ENCODE data around the gene SDK1.

SDK1 gene

DNA sequence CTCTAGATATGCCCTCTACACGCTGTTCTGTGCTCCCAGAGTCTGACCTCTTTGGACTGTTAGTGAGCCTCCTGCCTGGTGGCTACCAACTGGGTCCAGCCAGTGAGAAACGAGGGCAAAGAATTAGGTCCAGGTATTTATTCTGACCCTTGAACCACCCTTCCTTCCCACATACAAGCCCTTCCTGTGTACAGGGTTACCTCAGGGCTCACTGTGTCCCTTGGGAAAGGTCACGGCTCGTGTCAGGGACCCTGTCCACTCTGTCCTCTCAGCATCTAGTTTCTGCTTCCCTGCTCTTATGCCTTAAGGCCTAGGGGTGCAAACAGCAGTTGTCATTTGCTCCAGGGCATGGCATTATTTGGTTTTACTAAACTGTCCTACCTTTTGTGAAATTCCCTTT lies 180.4 kb downstream of the SDK1 start:
- TF ChIP-seq, protein P1, sequence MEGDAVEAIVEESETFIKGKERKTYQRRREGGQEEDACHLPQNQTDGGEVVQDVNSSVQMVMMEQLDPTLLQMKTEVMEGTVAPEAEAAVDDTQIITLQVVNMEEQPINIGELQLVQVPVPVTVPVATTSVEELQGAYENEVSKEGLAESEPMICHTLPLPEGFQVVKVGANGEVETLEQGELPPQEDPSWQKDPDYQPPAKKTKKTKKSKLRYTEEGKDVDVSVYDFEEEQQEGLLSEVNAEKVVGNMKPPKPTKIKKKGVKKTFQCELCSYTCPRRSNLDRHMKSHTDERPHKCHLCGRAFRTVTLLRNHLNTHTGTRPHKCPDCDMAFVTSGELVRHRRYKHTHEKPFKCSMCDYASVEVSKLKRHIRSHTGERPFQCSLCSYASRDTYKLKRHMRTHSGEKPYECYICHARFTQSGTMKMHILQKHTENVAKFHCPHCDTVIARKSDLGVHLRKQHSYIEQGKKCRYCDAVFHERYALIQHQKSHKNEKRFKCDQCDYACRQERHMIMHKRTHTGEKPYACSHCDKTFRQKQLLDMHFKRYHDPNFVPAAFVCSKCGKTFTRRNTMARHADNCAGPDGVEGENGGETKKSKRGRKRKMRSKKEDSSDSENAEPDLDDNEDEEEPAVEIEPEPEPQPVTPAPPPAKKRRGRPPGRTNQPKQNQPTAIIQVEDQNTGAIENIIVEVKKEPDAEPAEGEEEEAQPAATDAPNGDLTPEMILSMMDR (IDR thresholded peaks at IDR 0.05; ENCODE audit: control insufficient read depth, extremely low read depth, insufficient read depth): no peak
- no peak for DNase-seq (ENCODE audit: low read depth)
- H3K4me3 ChIP-seq (ENCODE audit: low read depth, low read length): no peak overlapping the region

DNA sequence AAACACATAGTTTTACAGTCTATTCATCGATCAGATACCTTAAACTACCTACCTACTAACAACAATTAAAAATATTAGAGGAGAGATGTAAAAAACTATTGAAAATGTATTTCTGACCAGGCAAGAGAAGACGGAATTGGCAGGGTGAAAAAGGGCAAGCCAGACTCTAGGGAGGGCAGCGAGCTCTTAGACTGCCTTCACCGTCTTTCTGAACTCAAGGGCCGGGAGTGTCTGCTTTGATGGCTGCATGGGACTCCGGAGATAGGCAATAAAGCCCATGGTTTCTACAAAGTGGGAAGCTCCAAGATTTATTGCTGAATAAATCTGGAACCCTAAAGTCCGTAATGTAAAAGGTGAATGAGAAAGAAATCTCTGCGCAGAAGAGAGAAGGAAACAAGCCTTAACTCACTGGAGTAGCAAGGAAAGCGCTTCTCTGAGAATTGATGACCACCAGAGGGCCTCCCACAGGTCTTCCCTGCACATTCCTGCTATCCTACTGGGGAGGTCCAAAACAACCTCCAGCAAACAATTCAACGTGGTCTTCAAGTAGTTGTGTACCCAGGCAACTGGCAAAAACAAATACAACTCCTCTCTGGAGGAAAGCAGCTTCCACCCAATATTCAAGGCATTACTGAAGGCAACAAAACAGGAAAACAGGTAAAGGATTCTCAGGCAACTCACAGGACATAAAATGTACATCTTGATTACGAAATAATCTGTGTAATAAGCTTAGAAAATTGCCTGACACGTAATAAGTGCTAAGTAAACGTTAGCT lies 181.3 kb downstream of the SDK1 start:
- H3K4me3 ChIP-seq (ENCODE audit: low read depth, low read length): no peak overlapping the region
- peak; percentile 13 for DNase-seq (ENCODE audit: low read depth)
- TF ChIP-seq, protein P1 (IDR thresholded peaks at IDR 0.05; ENCODE audit: control insufficient read depth, extremely low read depth, insufficient read depth): peak; percentile 56

GRCh38 chr7:3486841-3487240 lies 185.8 kb downstream of the SDK1 start:
- H3K4me3 ChIP-seq (ENCODE audit: low read depth, low read length): no peak overlapping the region
- TF ChIP-seq, protein P1 (IDR thresholded peaks at IDR 0.05; ENCODE audit: control insufficient read depth, extremely low read depth, insufficient read depth): no peak
- peak; percentile 25 for DNase-seq (ENCODE audit: low read depth)

DNA sequence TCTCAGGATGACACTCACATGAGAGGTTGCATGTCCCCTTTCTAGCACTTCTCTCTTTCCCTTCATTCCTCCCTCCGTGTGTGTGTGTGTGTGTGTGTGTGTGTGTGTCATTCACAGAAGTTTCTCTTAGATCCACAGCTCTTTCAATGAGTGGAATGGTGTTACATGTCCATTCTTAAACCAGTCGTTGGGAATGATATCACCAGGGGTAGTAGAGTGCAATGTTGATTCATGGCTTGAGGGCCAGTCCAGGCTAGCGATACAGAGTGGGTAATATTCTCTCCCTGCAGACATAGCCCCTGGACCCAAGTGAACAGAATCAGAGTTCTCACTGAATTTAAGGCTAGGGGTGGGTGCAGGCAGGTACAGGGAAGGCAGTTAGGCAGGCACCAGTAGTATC lies 187.8 kb downstream of the SDK1 start:
- H3K4me3 ChIP-seq (ENCODE audit: low read depth, low read length): no peak overlapping the region
- TF ChIP-seq, protein P1 (IDR thresholded peaks at IDR 0.05; ENCODE audit: control insufficient read depth, extremely low read depth, insufficient read depth): no peak
- no peak for DNase-seq (ENCODE audit: low read depth)

DNA sequence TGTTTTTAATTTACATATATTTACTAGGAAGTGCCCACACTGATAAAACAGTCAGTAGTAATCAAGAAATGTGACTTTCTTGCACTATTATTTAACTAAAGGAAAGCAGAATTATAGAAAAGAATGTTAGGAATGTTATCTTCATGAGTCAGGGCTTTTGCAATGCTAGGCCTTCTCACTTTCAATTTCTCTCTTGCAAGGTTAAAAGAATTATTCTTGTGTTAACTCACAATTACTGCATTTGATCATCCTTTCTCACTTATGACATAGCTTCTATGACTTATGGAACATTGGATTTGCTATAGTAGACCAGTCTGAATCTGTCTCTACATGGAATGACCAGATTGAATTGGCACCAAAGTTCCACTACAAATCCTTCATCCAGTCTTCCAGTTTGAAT lies 192.4 kb downstream of the SDK1 start:
- DNase-seq (ENCODE audit: low read depth): no peak

DNA sequence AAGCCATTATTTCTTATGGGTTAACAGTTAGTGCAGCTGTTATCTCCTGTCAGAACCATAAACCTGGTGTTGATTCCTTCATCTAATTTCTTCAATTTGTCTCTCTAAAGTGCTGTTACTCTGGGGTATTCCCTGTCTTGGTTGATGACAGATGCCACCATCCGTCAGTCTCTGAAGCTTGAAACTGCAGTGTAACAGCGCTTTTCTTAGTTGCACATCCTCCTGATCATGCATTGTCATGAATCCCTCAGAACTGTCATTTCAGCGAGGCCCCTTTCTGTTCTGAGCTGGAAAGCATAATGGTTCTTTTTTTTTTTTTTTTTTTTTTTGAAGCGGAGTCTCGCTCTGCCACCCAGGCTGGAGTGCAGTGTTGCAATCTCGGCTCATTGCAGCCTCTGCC lies 193.9 kb downstream of the SDK1 start:
- DNase-seq (ENCODE audit: low read depth): no peak
- no peak overlapping the region for H3K4me3 ChIP-seq (ENCODE audit: low read depth, low read length)
- TF ChIP-seq, protein P1 (IDR thresholded peaks at IDR 0.05; ENCODE audit: control insufficient read depth, extremely low read depth, insufficient read depth): no peak

More for the DNA sequence above, 192.4 kb downstream of the SDK1 start:
- TF ChIP-seq, protein P1 (IDR thresholded peaks at IDR 0.05; ENCODE audit: control insufficient read depth, extremely low read depth, insufficient read depth): no peak
- no peak overlapping the region for H3K4me3 ChIP-seq (ENCODE audit: low read depth, low read length)

GRCh38 chr7:3495530-3495929 lies 194.5 kb downstream of the SDK1 start:
- H3K4me3 ChIP-seq (ENCODE audit: low read depth, low read length): no peak overlapping the region
- DNase-seq (ENCODE audit: low read depth): no peak
- TF ChIP-seq, protein P1 (IDR thresholded peaks at IDR 0.05; ENCODE audit: control insufficient read depth, extremely low read depth, insufficient read depth): no peak
